Progenitor cell of endocrine pancreas (in vitro differentiated cells): Measurements from ENCODE around the gene C10orf53. TPM values are rescaled to one million over a fixed set of nuclear protein-coding genes. Genes with fewer than 3 reads are reported as not detected.

Experiments used
- DNase-seq: peaks from one replicate; pipeline ENCODE4 v3.0.0; 2021; ENCODE audit warnings: low spot score; ENCODE audit not compliant: unreplicated experiment
- H3K27ac Mint-ChIP-seq: 2 replicates; pipeline ENCODE4 v1.8.0; 2021; ENCODE audit warnings: mild to moderate bottlenecking, moderate library complexity, mixed read lengths
- H3K27me3 Mint-ChIP-seq: 2 replicates; pipeline ENCODE4 v1.8.0; 2021; ENCODE audit warnings: mixed read lengths
- H3K36me3 Mint-ChIP-seq: 2 replicates; pipeline ENCODE4 v1.8.0; 2022; ENCODE audit warnings: mixed read lengths; ENCODE audit not compliant: insufficient read depth
- H3K4me1 Mint-ChIP-seq: 2 replicates; pipeline ENCODE4 v1.8.0; 2021; ENCODE audit warnings: low read depth, mixed read lengths
- H3K4me3 Mint-ChIP-seq: 2 replicates; pipeline ENCODE4 v1.8.0; 2021; ENCODE audit warnings: low read depth, mild to moderate bottlenecking, moderate library complexity, mixed read lengths
- H3K9me3 Mint-ChIP-seq: 2 replicates; pipeline ENCODE4 v1.8.0; 2021; ENCODE audit warnings: low read depth, mixed read lengths
- CTCF ChIP-seq: fragments of 200-600 bp; sonication (generic); IDR thresholded peaks from one replicate; pipeline ENCODE4 v1.5.0; 2021; ENCODE audit warnings: antibody characterized with exemption, mild to moderate bottlenecking; ENCODE audit not compliant: unreplicated experiment
- total RNA-seq: library from RNA; stranded (reverse); gene quantifications from 2 replicates; pipeline ENCODE4 v1.2.1, GENCODE V29; 2021

Gene C10orf53
- total RNA-seq, 1 donor from 2014 or later, result not detected

- DNase-seq, result no peak
- Mint-ChIP-seq H3K4me3 (no peak overlapping the region), H3K4me1 (peaks cover 4% of the 10 kb centered on the region), H3K36me3 (no peaks in the 10 kb centered on the region), H3K27ac (no peak overlapping the region), H3K9me3 (peaks cover 6% of the 10 kb centered on the region), H3K27me3 (peaks cover 26% of the 10 kb centered on the region)
- TF ChIP-seq CTCF, result no peak
Observed at GRCh38 chr10:49654036-49654693, 25.3 kb upstream of the C10orf53 start.

- no peak for DNase-seq
- Mint-ChIP-seq H3K27ac (no peak overlapping the region), H3K36me3 (no peaks in the 10 kb centered on the region), H3K4me1 (peaks cover 4% of the 10 kb centered on the region), H3K27me3 (peaks cover 18% of the 10 kb centered on the region), H3K9me3 (peaks cover 12% of the 10 kb centered on the region), H3K4me3 (no peak overlapping the region)
- no peak for TF ChIP-seq CTCF
Observed at GRCh38 chr10:49655099-49655498, 24.4 kb upstream of the C10orf53 start.

- no peak for TF ChIP-seq CTCF
- H3K27me3 Mint-ChIP-seq, result peaks cover 20% of the 10 kb centered on the region
- no peaks in the 10 kb centered on the region for H3K36me3 Mint-ChIP-seq
- no peak overlapping the region for H3K4me3 Mint-ChIP-seq
- peaks cover 12% of the 10 kb centered on the region for H3K9me3 Mint-ChIP-seq
- H3K4me1 Mint-ChIP-seq, result peaks cover 4% of the 10 kb centered on the region
- no peak overlapping the region for H3K27ac Mint-ChIP-seq
- DNase-seq, result no peak
Observed at GRCh38 chr10:49656845-49657493, 22.5 kb upstream of the C10orf53 start.

- no peak for TF ChIP-seq CTCF
- Mint-ChIP-seq H3K27me3 (peaks cover 19% of the 10 kb centered on the region), H3K4me3 (no peak overlapping the region), H3K4me1 (peaks cover 3% of the 10 kb centered on the region), H3K36me3 (no peaks in the 10 kb centered on the region), H3K27ac (no peak overlapping the region), H3K9me3 (peaks cover 12% of the 10 kb centered on the region)
- DNase-seq, result no peak
Observed at GRCh38 chr10:49657606-49658005, 21.8 kb upstream of the C10orf53 start.

- Mint-ChIP-seq H3K36me3 (no peaks in the 10 kb centered on the region), H3K9me3 (peaks cover 12% of the 10 kb centered on the region), H3K4me1 (no peaks in the 10 kb centered on the region), H3K27me3 (peaks cover 24% of the 10 kb centered on the region), H3K4me3 (no peak overlapping the region), H3K27ac (no peak overlapping the region)
- no peak for TF ChIP-seq CTCF
- no peak for DNase-seq
Observed at GRCh38 chr10:49661140-49661856, 18.2 kb upstream of the C10orf53 start.
